AG09319 (cell line): ENCODE data around the gene TRA2B.

Experiments
- DNase-seq: peaks from one replicate; pipeline ENCODE4 v3.0.0-alpha.2; 2010; ENCODE audit warnings: low read depth; ENCODE audit errors: extremely low read depth
- TF ChIP-seq, protein P1 (sequence below): IDR thresholded peaks from 2 replicates; pipeline ENCODE4 v1.5.1; 2011; ENCODE audit warnings: low read depth, mild to moderate bottlenecking, inconsistent platforms, low read length, moderate library complexity

Gene TRA2B

DNA sequence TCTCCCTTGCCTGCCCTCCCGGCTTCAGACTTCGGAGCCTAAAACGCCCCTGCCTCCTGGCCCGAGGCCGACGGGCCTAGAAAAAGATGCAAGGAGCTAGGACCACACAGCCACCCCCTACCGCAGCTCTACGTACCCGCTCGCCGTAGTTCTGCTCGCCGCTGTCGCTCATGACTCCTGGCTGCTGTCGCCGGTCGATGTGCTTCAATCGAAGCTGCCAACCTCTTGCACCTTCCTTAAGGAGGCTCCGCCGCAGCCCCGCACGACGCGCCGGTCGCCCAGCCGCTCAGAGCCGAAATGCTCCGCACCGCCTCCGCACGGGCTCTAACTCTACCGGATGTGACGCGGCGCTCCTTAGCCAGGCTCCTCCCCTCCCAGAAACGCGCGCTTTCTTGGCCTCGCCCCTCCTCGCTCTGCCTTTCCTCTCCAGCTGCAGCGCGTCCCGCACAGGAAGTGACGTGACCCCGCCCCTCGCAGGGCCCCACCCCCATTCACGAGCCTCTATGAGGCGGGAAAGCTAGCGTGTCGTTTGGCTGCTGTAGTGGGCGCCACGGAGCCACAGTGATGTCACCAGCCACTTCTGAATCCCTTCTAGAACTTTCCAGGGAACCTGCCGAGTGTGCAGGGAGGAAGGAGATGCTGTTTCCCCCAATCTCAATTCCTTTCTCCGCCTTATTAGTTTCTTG lies at the start of gene TRA2B:
Gene TRA2B, minus strand, starts transcription at position 326 of the 686 bp plus-strand sequence. Its CDS starts 154 bp downstream, at position 172.
- DNase-seq, result peak; percentile 96
- TF ChIP-seq, protein P1, sequence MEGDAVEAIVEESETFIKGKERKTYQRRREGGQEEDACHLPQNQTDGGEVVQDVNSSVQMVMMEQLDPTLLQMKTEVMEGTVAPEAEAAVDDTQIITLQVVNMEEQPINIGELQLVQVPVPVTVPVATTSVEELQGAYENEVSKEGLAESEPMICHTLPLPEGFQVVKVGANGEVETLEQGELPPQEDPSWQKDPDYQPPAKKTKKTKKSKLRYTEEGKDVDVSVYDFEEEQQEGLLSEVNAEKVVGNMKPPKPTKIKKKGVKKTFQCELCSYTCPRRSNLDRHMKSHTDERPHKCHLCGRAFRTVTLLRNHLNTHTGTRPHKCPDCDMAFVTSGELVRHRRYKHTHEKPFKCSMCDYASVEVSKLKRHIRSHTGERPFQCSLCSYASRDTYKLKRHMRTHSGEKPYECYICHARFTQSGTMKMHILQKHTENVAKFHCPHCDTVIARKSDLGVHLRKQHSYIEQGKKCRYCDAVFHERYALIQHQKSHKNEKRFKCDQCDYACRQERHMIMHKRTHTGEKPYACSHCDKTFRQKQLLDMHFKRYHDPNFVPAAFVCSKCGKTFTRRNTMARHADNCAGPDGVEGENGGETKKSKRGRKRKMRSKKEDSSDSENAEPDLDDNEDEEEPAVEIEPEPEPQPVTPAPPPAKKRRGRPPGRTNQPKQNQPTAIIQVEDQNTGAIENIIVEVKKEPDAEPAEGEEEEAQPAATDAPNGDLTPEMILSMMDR, result peak; percentile 22

- TF ChIP-seq, protein P1, result no peak
- no peak for DNase-seq
Measured at GRCh38 chr3:185986198-185986777, 48.5 kb upstream of the TRA2B start.

DNA sequence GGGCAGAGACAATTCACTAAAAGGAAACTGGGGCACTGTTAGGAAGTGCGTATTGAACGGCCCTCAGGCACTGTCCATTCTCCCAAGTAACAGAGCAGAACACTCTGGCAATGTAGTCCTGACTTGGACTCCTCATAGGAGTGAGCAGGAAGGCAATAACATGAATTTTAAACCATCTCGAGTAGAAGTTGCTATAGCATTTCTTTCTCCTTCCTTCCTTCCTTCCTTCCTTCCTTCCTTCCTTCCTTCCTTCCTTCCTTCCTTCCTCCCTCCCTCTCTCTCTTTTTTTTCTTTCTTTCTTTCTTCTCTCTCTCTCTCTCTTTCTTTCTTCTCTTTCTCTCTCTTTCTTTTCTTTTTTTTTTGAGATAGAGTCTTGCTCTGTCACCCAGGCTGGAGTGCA lies 46.4 kb upstream of the TRA2B start:
- no peak for DNase-seq
- TF ChIP-seq, protein P1, result no peak

DNA sequence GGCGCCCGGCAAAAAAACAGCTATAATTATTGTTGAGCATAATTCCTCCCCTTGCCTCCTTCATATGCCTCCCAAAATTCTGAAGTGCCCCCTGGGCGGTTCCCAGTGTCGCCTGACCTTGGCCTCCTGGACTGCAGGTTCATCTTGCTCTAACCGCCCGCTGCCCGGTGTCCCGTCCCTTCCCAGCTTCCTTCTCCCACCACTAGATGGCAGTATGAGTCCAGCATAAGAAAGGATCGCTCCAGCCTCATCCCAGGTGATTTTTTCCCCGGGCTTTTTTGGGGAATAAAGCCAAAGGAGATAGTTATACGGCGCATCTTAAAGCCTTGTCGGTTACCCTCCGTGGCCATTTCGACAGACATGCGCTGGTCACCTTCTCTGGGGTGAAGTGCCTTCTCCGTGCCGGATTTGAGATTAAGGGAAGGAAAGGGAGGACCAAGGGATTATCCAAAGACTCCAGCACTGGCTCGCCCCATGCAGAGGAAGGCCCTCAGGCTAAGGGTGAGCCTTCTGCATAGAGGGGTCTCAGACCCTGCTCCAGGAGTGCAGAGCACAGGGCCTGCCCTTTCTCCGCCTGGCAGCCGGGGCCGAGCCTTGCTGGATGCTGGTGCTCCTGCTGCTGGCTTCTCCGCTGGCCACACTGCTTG lies 45.8 kb upstream of the TRA2B start:
- TF ChIP-seq, protein P1, result peak; percentile 93
- DNase-seq, result no peak

- TF ChIP-seq, protein P1, result no peak
- DNase-seq, result no peak
Measured at GRCh38 chr3:185982632-185983031, 44.8 kb upstream of the TRA2B start.

GRCh38 chr3:185981621-185982020 lies 43.8 kb upstream of the TRA2B start:
- TF ChIP-seq, protein P1, result no peak
- DNase-seq, result no peak

DNA sequence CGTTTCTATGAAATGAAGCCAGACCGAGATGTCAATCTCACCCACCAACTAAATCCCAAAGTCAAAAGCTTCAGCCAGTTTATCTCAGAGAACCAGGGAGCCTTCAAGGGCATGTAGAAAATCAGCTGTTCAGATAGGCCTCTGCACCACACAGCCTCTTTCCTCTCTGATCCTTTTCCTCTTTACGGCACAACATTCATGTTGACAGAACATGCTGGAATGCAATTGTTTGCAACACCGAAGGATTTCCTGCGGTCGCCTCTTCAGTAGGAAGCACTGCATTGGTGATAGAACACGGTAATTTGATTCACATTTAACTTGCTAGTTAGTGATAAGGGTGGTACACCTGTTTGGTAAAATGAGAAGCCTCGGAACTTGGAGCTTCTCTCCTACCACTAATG lies 41.9 kb upstream of the TRA2B start:
- TF ChIP-seq, protein P1, result no peak
- DNase-seq, result no peak
